NK-92 (cell line): ENCODE measurements around the gene SPATA25.

Experiments
- DNase-seq: peaks from one replicate; lab custom pipeline; 2025; ENCODE audit not compliant: unreplicated experiment; lab: John Stamatoyannopoulos, UW

The SPATA25 gene

DNA sequence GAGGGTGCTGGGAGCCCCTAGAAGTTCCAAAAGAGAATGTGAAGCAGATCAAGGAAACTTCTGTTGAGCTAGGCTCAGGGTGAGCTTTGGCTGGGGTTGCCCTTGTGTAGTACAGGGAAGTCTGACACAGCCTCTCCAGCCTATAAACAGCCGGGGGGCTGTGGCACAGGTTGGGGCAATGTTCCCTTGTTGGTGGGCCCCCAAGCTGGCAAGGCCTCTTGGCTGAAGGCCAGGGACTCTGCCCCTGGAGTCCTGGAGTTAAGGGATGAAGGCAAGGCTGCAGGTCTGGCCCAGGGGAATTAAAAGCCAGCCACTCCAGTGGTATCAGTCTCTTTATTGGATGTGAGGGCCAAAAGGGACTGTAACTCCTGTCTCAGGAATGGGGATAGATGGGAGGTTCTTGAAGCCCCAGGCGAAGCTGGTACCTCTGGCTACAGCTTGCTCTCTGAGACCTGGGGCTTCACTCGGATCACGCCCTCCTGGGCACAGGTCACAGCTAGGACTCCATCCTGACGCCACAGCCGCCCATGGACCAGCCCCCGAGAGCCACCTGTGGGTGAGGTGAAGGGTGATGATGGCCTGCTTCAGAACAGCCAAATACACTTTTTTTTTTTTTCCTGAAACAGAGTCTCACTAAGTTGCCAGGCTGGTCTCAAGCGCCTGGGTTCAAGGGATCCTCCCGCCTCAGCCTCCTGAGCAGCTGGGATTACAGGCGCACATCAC lies 45.9 kb downstream of the SPATA25 start:
- DNase-seq = no peak

DNA sequence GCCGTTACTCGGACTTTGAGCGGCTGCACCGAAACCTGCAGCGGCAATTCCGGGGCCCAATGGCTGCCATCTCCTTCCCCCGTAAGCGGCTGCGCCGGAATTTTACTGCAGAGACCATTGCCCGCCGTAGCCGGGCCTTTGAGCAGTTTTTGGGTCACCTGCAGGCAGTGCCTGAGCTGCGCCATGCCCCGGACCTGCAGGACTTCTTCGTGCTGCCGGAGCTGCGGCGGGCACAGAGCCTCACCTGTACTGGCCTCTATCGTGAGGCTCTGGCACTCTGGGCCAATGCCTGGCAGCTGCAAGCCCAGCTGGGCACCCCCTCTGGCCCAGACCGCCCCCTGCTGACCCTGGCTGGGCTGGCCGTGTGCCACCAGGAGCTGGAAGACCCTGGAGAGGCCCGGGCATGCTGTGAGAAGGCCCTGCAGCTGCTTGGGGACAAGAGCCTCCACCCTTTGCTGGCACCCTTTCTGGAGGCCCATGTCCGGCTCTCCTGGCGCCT lies 46.7 kb downstream of the SPATA25 start:
- DNase-seq = no peak

DNA sequence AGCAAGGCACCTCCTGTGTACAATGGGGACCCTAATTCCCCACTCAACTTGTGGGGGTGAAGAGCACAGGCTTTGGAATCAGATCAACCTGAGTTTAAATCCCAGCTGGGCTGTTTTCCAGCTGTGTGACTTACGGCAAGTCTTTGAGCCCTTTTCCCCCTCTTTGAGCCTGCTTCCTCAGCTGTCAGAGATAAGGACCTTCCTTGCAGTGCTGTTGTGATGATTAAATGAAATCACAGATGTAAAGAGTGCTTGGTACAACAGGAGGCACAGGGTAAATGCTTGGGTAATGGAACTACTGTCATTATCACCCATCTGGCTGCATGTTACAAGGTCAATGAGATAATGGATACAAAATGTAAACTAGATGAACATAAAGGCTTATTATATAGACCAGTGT lies 50.6 kb downstream of the SPATA25 start:
- no peak for DNase-seq
